GM06990 (cell line): ENCODE results near the gene ALKBH4.

Experiments
- DNase-seq: peaks from one replicate; pipeline ENCODE4 v3.0.0-alpha.2; 2011; ENCODE audit not compliant: insufficient read length; ENCODE audit errors: extremely low read depth
- H3K27me3 ChIP-seq: replicated peaks from 2 replicates; pipeline ENCODE4 v1.6.0; 2011; ENCODE audit warnings: low read length; ENCODE audit not compliant: control insufficient read depth, insufficient read depth
- H3K36me3 ChIP-seq: 2 replicates; pipeline ENCODE4 v1.5.1; 2011; ENCODE audit warnings: low read length; ENCODE audit not compliant: control insufficient read depth, insufficient read depth
- H3K4me3 ChIP-seq: replicated peaks from 2 replicates; pipeline ENCODE4 v1.5.1; 2011; ENCODE audit warnings: low read depth, mild to moderate bottlenecking, control low read depth, low read length
- TF ChIP-seq, protein P1 (sequence below): IDR thresholded peaks from 2 replicates; pipeline ENCODE4 v1.5.1; 2011; ENCODE audit warnings: low read length, control low read depth, mild to moderate bottlenecking, inconsistent platforms; ENCODE audit not compliant: insufficient read depth, poor library complexity, severe bottlenecking

The ALKBH4 gene

DNA sequence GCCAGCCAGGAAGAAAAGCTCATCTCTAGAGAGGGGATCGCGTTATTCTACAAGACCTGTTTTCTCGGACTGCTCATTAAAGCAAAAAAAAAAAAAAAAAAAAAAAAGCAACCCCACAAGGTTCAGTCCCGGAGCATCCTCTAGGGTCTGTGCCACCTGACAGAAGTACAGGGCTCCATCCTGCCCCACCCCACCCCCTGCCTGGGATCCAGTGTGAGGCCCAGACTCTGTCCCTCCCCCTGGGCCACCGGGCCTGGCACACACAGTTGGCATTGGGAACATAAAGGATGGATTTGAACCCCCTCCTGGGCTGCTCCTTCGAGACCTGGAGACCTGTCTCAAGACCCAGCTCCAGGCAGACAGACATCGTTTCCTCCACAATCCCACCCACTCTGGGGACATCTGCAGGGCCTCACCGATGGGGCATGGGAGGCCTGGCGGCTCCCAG is 30.6 kb downstream of the ALKBH4 start:
- H3K27me3 ChIP-seq, result no peaks in the 10 kb centered on the region
- TF ChIP-seq, protein P1, sequence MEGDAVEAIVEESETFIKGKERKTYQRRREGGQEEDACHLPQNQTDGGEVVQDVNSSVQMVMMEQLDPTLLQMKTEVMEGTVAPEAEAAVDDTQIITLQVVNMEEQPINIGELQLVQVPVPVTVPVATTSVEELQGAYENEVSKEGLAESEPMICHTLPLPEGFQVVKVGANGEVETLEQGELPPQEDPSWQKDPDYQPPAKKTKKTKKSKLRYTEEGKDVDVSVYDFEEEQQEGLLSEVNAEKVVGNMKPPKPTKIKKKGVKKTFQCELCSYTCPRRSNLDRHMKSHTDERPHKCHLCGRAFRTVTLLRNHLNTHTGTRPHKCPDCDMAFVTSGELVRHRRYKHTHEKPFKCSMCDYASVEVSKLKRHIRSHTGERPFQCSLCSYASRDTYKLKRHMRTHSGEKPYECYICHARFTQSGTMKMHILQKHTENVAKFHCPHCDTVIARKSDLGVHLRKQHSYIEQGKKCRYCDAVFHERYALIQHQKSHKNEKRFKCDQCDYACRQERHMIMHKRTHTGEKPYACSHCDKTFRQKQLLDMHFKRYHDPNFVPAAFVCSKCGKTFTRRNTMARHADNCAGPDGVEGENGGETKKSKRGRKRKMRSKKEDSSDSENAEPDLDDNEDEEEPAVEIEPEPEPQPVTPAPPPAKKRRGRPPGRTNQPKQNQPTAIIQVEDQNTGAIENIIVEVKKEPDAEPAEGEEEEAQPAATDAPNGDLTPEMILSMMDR, result no peak
- no peak for DNase-seq
- H3K4me3 ChIP-seq, result peak overlapping the region; percentile 84
- peaks cover 8% of the 10 kb centered on the region for H3K36me3 ChIP-seq

DNA sequence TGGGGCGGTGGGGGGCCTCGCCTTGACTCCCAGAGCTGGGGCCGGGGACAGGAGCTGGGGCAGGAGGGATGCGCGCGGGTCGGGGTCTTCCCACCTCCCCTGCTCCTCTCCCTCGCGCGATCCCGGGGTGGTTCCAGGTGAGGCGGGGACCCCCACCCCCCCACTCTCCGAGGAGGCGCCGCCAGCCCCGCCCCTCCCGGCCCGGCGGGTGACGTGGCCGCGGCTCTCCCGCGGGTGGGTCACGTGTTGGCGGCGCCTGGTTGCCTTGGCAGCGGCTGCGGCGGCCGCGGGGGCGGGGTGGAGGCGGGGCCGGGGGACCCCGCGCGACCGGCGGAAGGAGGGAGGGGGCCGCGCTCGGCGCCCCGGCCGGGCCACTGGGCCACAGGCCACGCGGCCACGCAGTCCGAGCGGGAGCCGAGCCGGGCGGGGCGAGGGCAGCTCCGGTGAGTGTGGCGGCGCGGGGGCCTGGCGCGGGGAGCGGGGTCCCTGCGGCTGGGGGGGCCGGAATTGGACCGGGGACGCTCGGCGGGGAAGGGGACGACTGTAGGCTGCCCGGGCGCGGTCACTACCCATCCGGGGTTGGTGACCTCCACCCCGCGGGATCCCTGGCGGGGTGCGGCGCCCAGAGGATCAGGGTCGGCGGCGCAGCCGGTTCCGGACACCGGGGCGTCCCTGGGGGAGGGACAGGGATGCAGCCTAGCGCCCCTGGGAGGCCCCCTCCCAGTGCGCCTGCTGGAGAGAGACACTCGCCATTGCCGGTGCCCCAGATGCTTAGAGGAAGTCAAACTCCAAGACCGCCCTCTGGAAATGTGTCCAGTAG is 31.2 kb downstream of the ALKBH4 start, which contains the start of gene ORAI2:
TSS of gene ORAI2 (plus strand) at position 357 of the 820 bp plus-strand sequence. CDS start 5,382 bp downstream, outside the sequence.
- H3K4me3 ChIP-seq, result peak within 1 kb of the TSS; percentile 84
- peak; percentile 86 for DNase-seq
- H3K27me3 ChIP-seq, result no peaks in the 10 kb centered on the region
- H3K36me3 ChIP-seq, result peaks cover 3% of the 10 kb centered on the region
- TF ChIP-seq, protein P1, result peak; percentile 12

DNA sequence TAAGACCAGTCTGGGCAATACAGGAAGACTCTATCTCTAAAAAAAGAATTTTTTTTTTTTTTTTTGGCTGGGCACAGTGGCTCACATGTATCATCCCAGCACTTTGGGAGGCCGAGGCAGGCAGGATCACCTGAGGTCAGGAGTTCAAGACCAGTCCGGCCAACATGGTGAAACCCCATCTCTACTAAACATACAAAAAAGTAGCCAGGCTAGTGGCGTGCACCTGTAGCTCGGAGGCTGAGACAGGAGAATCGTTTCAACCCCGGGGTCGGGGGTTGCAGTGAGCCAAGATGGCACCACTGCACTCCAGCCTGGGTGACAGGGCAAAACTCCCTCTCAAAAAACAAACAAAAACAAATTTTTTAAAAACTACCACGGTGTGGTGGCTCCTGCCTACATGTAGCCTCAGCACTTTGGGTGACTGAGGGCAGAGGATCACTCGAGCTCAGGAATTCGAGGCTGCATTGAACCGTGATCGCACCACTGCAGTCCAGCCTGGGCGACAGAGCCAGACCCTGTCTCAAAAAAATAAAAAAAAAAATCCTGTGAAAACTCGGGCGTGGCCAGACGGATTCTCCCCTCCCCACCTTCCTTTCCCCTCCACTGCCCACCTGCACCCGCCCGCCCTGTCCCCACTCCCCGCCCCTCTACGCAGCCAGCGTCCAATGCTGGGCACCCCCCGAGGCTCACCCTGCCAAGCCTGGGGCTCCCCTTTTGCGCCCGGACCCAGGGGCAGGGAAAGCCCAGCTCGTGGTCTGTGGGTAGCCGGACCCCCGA is 32.0 kb downstream of the ALKBH4 start:
- Histone ChIP-seq H3K36me3 (peaks cover 3% of the 10 kb centered on the region), H3K27me3 (no peaks in the 10 kb centered on the region), H3K4me3 (peak overlapping the region; percentile 64)
- TF ChIP-seq, protein P1, result no peak
- peak; percentile 69 for DNase-seq

DNA sequence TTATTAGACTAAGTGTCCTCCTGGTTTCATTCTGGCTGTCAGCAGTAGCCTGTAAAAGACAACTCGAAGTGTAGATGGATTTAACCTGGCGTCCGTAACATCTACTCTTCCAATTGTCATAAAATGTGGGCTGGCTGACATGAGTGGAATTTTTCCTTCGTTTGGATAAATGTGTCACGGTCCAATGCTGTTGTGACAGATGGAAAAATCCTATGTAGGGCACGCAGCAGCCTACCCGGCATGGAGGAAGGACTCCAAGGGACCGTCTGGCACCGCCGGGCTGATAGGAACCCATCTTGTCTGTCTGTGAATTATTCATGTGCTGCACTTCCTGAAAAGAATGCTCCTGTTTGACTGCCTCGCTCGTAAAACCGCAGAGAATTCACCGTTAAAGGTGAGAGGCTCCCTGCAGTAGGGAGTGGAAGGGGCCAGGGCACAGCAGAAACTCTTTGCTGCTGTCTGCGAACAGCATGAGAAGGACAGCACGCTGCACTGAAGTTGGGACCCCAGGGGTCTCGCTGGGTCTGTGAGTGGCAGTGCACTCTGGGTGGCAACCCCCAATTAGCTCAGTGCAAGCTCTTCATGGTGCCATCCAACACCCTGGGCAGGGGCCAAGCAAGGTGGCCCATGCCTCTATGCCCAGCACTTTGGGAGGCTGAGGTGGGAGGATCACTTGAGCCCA is 32.9 kb downstream of the ALKBH4 start:
- Histone ChIP-seq H3K36me3 (peaks cover 3% of the 10 kb centered on the region; the same call in 1 of the 2 replicates), H3K27me3 (no peaks in the 10 kb centered on the region), H3K4me3 (no peak overlapping the region)
- peak; percentile 71 for DNase-seq
- TF ChIP-seq, protein P1, result no peak

DNA sequence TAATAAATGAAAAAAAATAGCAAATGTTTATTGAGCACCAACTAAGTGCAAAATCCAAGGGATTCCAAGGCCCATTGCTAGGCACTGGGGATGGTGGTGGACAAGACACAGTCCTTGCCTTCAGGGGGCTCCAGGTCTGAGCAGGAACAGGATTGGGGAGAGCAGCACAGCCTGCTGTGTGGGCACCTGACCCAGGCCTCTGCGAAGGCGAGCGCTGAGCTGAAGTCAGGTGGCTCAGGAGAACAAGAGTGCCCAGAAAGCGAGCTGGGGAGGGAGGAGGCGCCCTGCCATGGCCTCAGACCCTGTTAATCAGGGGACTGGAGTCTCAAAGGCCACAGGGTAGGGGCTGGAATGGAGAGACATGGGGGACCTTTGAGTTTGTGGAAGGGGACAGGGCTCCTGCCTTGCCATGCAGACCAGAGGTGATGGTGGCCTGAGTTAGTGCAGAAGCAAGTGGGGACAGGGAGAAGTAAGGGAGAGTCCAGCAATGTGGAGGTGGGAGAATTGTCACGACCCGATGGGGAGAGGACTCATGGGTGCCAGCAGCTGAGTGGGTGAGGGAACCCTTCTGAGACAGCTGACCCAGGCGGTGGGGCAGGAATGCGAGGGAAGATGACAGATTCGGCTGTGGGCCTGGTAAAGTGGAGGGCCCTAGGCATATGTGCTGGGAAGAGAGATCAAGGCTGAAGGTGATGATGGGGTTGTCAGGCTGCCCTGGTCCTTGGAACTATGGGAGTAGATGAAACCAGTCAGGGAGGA is 35.3 kb downstream of the ALKBH4 start:
- Histone ChIP-seq H3K27me3 (no peaks in the 10 kb centered on the region), H3K4me3 (no peak overlapping the region), H3K36me3 (peaks cover 3% of the 10 kb centered on the region)
- TF ChIP-seq, protein P1, result no peak
- DNase-seq, result no peak
